Stimulated activated CD4-positive, alpha-beta T cell treated with anti-CD3 and anti-CD28 coated beads, TNF-alpha, amount 100 ng/mL, for 1 hour (primary cell): Measurements from ENCODE around the gene SFXN3.

ENCODE experiments used
- DNase-seq, 3 donors: peaks; one replicate each; pipeline ENCODE4 v3.0.0-alpha.2; 2020; ENCODE audit warnings: low read depth in 3 of 3, low spot score in 1 of 3

Gene SFXN3

DNA sequence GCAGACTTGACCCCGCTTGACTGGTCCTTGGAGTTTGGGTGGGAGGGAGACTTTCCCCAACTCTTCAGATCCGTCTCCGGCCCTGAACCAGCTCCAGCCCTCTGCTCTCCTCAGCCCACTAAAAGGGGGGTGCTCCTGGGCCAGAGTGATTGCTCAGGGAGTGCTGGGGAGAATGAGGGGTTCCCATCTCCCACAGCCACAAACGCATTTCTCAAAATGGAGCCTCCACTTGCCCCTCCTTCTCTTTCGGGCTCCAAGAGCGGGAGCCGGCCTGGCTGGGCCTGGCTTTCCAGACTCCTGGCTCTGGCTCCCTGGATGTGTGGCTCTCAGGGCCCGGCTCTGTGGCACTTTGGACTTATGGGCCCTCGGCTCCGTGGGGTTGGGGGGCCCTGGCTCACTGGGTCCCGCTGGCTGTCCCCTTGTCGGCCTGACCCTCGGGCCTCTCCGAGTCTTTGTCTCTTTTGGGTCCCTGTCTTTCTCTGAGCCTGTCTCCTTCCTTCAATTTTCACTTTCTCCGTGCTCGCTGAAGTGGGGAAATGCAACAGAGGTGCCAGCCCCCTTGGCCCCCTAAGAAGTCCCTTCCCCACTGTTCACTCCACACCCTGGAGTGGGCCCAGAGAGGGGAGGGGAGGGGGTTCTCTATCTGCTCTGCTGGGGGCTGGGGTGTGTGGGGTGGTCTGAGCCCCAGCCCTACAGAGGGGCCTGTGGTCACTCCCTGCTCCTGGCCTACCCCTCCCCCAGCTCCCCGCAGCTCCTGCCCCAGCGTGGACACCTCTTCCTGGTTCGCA, 30.7 kb upstream of the SFXN3 start:
- DNase-seq, result no peak

DNA sequence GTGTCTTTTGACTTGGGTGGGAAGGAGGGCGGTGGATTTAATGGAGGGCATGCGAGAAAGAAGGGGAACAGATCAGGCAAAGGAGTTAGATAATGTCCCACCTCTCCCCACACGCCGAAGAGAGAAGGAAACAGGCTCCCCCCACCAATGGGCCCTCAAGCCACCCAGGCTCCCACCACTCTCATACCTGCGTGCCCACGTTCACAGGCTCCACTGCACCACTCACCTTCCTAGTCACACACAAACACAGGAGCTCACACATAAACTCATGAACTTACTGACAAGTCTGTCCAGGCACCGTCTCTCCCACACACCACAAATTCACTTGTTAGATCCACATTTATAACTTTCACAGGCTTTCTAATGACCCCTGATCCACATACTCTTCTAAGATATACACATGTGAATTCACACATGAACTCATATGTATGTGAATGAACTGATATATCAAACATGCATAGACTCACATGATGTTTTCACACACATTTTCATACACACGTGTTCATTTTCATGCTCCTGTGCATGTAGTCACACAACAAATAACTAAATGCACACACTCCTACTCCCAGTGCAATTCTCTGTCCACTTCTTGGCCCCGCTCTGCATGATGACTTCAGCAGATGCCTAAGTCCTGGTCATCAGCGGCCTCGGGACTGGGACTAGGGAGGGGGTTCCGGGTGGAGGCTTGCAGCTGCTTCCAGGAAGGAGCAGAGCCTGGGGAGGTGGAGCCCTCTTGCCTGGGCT, 29.9 kb upstream of the SFXN3 start:
- DNase-seq, result no peak

DNA sequence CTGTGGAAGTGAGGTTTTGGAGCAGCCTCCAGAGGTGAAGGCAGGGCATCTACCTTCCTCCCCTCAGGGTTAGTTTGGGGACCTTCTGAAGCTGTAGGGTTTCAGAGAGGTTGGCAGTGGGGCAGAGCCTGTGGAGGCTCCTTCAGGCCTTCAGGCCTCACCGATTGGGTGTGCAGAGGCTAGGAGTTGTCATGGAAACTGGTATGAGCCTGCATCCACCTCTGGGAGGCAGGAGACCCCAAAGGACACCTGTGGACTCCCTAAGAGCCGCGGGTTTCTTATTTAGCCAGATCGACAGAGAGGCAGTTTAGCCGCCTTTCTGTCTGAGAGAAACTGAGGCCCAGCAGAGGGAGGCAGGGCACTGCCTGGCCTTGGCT, 29.4 kb upstream of the SFXN3 start:
- DNase-seq, result no peak

DNA sequence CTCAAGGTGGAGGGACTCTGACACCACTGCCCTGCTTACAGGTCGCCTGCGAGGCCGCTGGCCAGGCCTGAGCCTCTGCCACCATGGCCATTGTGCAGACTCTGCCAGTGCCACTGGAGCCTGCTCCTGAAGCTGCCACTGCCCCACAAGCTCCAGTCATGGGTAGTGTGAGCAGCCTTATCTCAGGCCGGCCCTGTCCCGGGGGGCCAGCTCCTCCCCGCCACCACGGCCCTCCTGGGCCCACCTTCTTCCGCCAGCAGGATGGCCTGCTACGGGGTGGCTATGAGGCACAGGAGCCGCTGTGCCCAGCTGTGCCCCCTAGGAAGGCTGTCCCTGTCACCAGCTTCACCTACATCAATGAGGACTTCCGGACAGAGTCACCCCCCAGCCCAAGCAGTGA, 28.6 kb upstream of the SFXN3 start:
- DNase-seq, result no peak

DNA sequence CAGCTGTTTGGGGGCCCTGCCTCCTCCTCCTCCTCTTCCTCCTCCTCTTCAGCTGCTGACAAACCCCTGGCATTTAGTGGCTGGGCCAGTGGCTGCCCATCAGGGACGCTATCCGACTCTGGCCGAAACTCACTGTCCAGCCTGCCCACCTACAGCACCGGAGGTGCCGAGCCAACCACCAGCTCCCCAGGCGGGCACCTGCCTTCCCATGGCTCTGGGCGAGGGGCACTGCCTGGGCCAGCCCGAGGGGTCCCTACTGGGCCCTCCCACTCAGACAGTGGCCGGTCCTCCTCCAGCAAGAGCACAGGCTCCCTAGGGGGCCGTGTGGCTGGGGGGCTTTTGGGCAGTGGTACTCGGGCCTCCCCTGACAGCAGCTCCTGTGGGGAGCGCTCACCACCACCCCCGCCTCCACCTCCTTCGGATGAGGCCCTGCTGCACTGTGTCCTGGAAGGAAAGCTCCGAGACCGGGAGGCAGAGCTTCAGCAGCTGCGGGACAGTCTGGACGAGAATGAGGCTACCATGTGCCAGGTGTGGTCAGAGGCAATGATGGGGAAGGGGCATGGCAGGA, 27.3 kb upstream of the SFXN3 start:
- DNase-seq, result no peak

DNA sequence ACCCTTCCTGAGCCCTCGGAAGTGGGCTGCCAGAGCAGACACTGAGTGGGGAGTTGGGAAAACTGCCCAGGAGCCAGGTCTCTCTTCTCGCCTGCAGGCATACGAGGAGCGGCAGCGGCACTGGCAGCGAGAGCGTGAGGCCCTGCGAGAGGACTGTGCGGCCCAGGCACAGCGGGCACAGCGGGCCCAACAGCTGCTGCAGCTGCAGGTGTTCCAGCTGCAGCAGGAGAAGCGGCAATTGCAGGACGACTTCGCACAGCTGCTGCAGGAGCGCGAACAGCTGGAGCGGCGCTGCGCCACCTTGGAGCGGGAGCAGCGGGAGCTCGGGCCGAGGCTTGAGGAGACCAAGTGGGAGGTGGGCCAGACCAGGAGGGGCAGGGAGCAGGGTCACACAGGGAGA, 25.7 kb upstream of the SFXN3 start:
- no peak for DNase-seq

DNA sequence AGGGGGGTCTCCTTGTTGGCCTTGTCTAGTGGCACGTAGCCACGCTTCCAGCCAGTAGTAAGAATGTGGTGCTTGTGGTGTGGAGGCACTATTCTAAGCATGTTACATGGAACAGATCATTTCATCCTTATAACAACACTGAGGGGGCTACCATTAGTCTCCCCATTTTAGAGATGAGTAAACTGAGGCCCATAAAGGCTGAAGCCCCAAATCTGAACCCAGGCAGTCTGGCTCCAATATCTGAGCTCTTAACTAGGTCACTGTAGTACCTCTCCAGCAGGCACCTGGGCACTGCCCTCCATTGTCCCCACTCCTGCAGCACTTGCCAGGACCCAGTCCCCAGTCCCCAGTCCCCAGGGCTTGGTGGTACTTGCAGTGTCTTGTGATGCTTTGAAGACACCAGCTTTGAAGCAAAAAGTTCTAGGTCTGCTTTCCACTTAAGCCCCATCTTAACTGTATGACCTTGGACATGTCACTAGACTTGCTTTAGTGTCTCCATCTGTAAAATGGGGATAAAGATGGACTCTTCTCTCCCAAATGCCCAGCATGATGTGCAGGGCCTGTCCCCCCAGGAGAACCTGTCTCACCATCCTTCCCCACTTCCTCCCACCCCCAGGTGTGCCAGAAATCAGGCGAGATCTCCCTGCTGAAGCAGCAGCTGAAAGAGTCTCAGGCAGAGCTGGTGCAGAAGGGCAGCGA, 25.0 kb upstream of the SFXN3 start:
- DNase-seq, result no peak

DNA sequence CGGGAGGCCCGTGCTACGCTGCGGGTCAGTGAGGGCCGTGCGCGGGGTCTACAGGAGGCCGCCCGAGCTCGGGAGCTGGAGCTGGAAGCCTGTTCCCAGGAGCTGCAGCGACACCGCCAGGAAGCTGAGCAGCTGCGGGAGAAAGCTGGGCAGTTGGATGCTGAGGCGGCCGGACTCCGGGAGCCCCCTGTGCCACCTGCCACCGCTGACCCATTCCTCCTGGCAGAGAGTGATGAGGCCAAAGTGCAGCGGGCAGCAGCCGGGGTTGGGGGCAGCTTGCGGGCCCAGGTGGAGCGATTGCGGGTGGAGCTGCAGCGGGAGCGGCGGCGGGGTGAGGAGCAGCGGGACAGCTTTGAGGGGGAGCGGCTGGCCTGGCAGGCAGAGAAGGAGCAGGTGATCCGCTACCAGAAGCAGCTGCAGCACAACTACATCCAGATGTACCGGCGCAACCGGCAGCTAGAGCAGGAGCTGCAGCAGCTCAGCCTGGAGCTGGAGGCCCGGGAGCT, 24.4 kb upstream of the SFXN3 start:
- no peak for DNase-seq

DNA sequence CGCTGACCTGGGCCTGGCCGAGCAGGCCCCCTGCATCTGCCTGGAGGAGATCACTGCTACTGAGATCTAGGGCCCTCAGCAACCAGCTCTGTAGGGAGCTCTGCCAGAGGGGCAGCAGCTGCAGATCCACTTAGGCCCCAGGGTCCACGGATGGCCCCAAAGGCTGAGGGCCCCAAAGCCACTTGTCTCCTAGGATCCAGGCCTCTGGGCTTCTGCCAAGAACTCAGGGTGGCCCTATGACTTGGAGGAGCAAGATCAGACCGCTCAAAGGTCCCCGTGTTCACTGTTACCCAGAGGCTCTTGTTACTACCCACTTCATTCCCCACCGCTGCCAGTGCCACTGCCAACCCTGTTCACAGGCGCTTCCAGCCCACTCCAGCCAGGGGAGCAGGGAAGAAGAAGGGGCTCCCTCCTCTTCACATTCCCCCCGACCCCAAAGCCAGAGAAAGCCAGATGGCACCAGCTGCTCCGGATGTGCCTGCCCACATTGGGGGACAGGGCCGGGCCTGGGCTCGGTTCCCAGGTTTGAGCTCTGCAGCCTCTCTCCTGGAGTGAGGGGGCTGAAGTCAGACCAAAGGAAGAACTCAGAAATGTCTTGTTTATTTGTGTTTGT, 23.8 kb upstream of the SFXN3 start:
- no peak for DNase-seq

DNA sequence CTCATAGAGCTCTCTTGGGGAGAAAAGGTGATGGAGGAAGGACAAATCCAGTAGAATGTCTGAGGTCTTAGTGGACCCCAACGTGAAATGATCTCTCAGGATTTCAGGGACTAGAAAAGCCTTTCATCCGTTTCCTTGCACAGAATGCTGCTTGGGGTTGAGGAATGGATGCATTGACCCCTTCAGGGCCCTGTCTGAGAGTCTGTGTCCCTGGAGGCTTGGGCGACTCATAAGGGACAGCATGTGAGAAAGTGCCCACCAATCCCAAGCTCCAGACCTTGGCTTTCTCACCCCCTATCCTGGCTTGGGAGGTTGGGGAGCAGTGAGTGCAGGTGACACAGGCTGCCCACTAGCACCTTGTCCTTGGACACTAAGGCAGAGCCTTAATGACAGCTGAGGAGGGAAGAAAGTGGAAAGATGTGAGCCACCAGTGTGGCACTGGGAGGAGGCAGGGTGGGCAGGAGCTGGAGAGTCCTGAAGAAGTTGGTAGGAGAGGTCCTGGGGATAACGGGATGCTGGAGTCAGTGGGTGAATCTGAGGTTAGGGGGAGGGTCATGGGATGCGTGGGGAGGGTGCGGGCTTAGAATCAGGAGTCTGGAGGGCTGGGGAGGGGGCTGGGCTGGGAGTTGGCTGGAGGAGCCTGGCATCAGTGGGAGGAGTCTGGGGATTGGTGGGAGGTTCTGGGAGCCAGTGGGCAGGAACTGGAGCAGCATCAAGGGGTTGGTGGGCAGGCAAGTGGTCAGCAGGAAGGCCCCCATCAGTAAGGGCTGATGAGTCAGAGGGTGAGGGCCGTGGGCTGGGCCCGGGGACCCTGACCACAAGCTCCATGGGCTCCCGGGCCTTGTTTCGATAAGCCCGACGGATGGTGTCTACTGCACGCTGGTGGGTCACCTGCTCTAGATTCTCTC, 22.9 kb upstream of the SFXN3 start:
- no peak for DNase-seq

DNA sequence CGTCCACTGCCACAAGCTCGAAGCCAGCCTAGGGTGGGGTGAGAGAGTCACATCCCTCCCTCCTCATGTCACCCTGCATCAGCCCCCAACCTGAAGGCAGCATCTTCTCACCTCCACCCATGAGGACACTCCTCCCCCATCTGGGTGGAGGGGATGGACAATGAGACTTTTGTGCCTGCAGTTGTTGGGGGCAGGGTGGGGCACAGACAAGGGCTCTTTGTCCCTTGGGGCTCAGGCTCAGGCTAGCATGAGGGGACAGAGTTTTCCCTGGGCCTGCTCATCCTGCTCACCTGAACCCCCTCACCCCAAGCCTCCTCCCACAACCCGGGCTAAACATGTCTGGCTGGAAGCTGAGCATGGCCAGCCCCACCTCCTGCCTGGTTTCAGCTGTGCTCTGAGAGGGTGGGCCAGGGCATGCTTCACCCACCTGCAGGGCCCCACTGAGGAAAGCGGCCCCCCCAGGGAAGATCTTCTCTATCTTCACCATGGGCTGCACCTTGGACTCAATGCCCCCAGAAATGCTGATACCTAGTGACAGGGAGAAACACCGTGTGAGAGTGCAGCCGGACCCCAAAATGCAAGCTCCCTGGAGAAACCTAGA, 22.1 kb upstream of the SFXN3 start:
- no peak for DNase-seq

DNA sequence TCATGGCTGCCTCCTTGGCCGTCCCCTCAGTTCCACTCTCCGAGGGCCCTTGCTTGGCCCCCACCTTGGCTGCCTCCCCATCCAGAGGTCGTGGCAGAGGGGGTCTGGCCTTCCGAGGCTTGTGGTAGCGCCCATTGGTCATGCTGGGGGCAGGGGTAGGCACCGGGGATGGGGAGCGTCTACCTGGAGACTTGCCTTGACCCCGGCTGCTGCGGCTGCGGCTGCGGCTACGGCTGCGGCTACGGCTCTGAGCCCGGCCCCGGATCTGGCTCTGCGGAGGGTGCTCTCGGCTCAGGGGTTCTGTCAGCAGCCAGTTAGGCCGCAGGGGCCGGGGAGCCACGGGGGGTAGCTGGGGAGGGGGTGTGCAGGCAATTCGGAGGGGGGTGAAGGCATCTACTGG, 20.7 kb upstream of the SFXN3 start:
- no peak for DNase-seq

DNA sequence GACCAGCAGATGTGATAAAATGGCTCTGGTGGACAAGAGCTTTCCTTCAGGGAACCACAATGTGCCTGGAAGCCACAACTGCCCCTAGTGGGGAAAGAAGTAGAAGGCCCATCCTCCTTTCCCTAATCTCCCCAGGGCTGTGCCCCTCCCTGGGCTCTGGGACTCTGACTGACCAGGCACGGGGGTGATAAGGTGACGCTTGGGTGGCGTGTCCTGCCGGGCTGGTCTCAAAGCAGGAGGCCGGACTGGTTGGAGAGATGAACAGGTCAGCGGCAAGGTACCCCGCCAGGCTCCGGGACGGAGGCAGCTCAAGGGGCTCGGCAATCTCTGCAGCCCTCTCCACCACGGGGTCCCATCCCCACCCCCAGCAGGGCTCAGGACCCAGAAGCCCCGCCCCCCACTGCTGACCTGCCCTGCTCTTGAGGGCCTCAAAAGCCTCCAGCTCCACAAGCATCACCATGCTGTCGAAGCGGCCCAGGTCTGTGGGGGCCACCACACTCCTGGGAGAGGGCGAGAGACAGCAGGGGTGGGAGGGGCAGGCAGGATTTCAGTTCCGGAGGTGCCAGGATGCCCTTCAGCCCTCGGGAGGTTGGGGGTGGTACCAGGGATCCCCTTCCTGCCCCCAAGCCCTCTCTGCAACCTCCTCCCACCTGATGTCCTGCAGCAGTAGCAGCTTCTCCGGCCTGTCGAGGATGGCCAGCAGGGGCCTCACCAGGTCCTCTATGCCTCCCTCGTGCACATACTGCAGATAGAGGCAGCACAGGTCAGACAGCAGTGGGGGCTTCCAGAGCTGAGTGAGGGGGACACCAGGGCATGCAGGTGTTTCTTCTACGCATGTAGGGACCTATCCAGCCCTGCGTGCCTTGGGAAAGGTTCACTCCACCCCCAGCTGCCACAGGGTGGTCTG, 19.3 kb upstream of the SFXN3 start:
- no peak for DNase-seq

DNA sequence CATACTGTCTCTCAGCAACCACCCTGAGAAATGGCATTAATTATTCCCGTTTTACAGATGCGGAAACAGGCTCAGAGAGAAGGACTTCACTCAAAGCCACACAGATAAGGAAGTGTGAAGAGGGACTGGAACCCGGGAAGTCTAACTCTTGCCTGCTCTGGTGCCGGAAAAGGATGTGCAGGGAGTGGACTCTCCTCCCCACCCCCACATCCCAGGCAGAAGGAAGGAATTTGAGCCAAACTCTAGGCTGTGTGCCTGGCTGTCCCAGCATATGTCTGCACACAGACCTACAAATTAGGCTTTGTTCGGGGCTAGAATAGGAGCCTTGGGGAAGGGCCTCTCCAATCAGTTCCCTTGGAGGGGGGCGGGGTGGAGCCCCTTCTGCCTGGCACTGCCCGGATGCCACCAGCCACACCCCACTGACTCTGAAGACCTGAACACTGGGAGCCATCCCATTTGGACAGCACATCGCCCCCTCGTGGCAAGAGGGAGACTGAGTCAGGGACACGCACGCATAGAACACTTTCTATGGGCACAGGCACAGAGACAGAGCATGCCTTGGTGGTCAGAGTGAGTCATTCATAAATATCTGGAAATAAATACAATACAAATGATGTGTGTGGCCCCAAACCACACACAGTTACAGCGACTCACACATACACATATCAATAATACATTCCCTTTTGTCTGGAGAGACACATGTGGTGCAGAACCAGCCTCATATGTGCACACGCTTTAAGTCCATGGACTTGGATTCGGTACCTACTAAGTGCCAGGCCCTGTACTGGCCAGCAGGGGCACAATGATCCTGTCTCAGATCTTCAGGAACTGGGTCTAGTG, 18.3 kb upstream of the SFXN3 start:
- DNase-seq, result peak in 2 of 3 donors; percentile 43 to 63

DNA sequence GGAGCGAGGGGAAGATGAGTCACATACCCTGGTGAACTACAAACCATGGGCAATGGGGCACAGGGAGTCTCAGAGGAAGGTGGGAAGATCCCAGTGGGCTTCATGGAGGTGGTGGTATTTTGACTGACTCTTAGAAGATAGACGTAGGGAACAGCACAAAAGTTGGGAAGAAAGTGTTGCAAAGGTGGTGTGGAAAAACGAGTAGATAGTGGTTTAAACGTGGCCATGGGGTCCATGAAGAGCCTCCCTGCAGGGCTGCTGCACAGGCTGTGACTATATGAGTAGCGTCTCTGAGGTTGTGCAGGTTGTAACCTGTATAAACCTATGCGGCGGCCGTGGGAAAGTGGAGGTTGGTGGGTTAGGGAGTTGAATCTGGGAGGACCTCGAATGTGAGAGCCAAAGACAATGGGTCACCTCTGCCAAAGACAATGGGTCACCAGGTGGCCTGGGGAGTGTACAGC, 17.6 kb upstream of the SFXN3 start:
- no peak for DNase-seq

DNA sequence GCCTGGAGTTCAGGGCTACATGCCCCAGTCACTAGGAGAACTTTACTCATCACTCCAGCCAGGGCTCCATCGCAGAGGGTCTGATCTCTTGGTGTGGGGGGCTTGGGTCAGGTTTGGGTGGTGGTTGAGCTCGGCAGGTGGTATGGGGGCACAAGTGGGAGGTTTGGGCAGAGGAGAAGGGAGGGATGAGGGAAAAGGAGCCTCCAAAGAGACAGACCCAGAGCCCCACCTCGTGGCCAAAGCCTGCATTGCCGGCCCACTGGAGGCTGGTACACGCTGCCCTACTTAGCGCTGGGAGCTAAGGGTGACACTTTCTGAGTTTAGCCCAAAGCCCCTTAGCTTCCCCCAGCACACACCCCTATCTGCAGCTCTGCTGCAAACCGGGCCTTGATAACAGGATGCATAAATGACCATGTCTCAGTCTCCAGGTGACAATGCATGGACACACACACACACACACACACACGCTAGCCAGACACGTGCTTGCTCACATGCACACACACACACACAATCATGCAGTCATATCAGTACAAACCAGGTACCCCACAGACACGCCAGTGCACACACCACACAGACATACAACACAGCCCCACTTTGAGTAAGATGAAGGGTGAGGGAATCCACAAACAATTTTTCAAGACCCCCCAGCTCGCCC, 16.7 kb upstream of the SFXN3 start:
- peak in 2 of 3 donors; percentile 52 to 66 for DNase-seq

DNA sequence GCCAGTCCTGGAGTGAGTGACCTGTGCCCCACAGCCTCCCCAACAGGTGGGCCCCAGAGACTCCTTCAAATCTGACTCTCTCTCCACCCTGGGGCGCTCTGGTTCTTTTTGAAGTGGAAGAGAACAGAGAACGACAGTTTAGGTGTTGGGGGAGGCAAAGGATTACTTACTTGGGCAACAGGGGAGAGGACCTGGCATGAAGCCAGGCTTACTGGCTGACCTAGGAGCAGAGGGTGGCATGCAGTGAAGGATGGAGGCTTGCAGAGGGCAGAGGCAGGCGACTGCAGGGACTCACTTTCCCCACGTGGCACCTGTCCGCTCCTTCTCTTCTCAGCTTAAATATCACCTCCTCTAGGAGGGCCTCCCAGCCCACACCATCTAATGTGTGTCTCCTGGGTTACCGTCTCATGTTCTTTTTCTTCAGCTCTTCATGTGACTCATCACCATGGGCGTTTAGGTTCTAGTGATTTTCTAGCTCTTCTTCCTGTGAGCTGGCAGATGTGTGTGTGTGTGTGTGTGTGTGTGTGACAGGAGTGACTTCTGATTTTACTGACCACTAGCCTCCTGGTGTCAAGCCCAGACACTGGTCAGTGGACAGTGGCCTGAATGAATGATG, 16.0 kb upstream of the SFXN3 start:
- DNase-seq, result no peak
